K562 (cell line): ENCODE results near the gene PAX5. TPM values are rescaled to one million over a fixed set of nuclear protein-coding genes. Genes with fewer than 3 reads are reported as not detected.

Experiments used
- ATAC-seq: fragments of 200-7000 bp; cut with Tn5 transposase; 3 replicates; pipeline ENCODE4 v1.9.1; 2020; ENCODE audit warnings: moderate library complexity
- BruUV-seq: library from RNA; stranded (reverse); fragments of 400-500 nt; replicated peaks from 2 replicates; lab custom pipeline; 2021; lab: Mats Ljungman, UMichigan
- CTCF ChIA-PET: fragments of 300-600 bp; formaldehyde crosslinking; extraction: SDS; loops from one replicate; lab custom pipeline; 2021; ENCODE audit warnings: low intra/inter-chr PET ratio; lab: Yijun Ruan, JAX
- POLR2A ChIA-PET: fragments of 300-600, 350-650 bp; sonication (Branson Sonifier 250); formaldehyde crosslinking; extraction: SDS; loops from one replicate; lab custom pipeline; 2021; ENCODE audit warnings: antibody characterized with exemption, inconsistent platforms; lab: Yijun Ruan, JAX
- DNase-seq, 4 experiments: peaks; one replicate each; pipeline versions ENCODE4 v3.0.0 to v3.0.0-alpha.2; 2011 to 2018; ENCODE audit warnings: low spot score in 3 of 4, mixed read lengths in 3 of 4; ENCODE audit errors: extremely low read depth in 1 of 4
- FAIRE-seq: peaks from 2 replicates; lab custom pipeline; 2011; peaks lifted over from hg19 to GRCh38; lab: Jason Lieb, UNC
- H2AFZ ChIP-seq: 2 replicates; pipeline ENCODE4 v1.6.0; 2011; ENCODE audit warnings: low read depth, low read length, control low read depth, inconsistent platforms
- H3K27ac ChIP-seq: fragments of 200-600 bp; 3 replicates; pipeline ENCODE4 v1.8.0; 2011; ENCODE audit warnings: low read depth, mild to moderate bottlenecking, control low read depth, inconsistent platforms, low read length, moderate library complexity, mixed read lengths; ENCODE audit errors: extremely low read depth
- H3K27me3 ChIP-seq, 2 experiments: fragments of 300-600 bp in 1 of 2; 2 replicates in 1 of 2; 3 replicates in 1 of 2; pipeline versions ENCODE4 v1.6.0 to v1.8.0; 2011; ENCODE audit warnings: inconsistent platforms in 2 of 2, low read length in 2 of 2, mild to moderate bottlenecking in 1 of 2, mixed read lengths in 1 of 2, moderate library complexity in 1 of 2; ENCODE audit not compliant: control insufficient read depth in 2 of 2, insufficient read depth in 2 of 2
- H3K36me3 ChIP-seq: fragments of 300-600 bp; 3 replicates; pipeline ENCODE4 v1.8.0; 2011; ENCODE audit warnings: mild to moderate bottlenecking, low read length, inconsistent platforms; ENCODE audit not compliant: control insufficient read depth, insufficient read depth
- H3K4me1 ChIP-seq, 2 experiments: fragments of 200-600 bp in 1 of 2; replicated peaks in 1 of 2; 2 replicates in 1 of 2; 3 replicates in 1 of 2; pipeline versions ENCODE4 v1.5.1 to v1.8.0; 2011; ENCODE audit warnings: inconsistent platforms in 2 of 2, low read length in 2 of 2, mild to moderate bottlenecking in 1 of 2, mixed read lengths in 1 of 2, moderate library complexity in 1 of 2; ENCODE audit not compliant: control insufficient read depth in 2 of 2, insufficient read depth in 2 of 2
- H3K4me2 ChIP-seq: 2 replicates; pipeline ENCODE4 v1.6.1; 2011; ENCODE audit warnings: low read length, control low read depth, inconsistent platforms, mixed read lengths; ENCODE audit not compliant: insufficient read depth
- H3K4me3 ChIP-seq: fragments of 200-600 bp; sonication (generic), shearing (Covaris generic); 2 replicates; pipeline ENCODE4 v1.5.1; 2016; ENCODE audit warnings: control low read depth, inconsistent platforms
- H3K79me2 ChIP-seq: fragments of 200-600 bp; 3 replicates; pipeline ENCODE4 v1.8.0; 2011; ENCODE audit warnings: low read length, inconsistent platforms; ENCODE audit not compliant: control insufficient read depth, insufficient read depth
- H3K9ac ChIP-seq, 2 experiments: 2 replicates each; pipeline versions ENCODE4 v1.6.0 to v1.6.1; 2011; ENCODE audit warnings: low read depth in 2 of 2, low read length in 2 of 2, control low read depth in 1 of 2, inconsistent platforms in 1 of 2, mild to moderate bottlenecking in 1 of 2, mixed read lengths in 1 of 2; ENCODE audit not compliant: insufficient read depth in 1 of 2
- H3K9me1 ChIP-seq: one replicate; pipeline ENCODE4 v1.6.0; 2011; ENCODE audit warnings: inconsistent platforms, mild to moderate bottlenecking, low read length, moderate library complexity; ENCODE audit not compliant: control insufficient read depth, insufficient read depth
- H3K9me3 ChIP-seq: replicated peaks from 2 replicates; pipeline ENCODE4 v1.5.1; 2011; ENCODE audit warnings: low read depth, low read length, inconsistent platforms; ENCODE audit not compliant: control insufficient read depth, insufficient read depth
- H4K20me1 ChIP-seq: replicated peaks from 2 replicates; pipeline ENCODE4 v1.6.1; 2011; ENCODE audit warnings: low read length, inconsistent platforms, mixed read lengths; ENCODE audit not compliant: control insufficient read depth, insufficient read depth
- BRCA1 ChIP-seq, 2 experiments: fragments of 450-650 bp in 1 of 2; sonication (generic) in 1 of 2; formaldehyde crosslinking in 1 of 2; IDR thresholded peaks; 2 replicates each; pipeline versions ENCODE4 v1.5.0 to v1.6.1; 2017 to 2020; ENCODE audit warnings: mild to moderate bottlenecking in 1 of 2, missing genetic modification reagents in 1 of 2
- CBFA2T3 ChIP-seq: fragments of 450-650 bp; IDR thresholded peaks from 2 replicates; pipeline ENCODE4 v1.6.1; 2017
- DACH1 ChIP-seq: fragments of 450-650 bp; IDR thresholded peaks from 2 replicates; pipeline ENCODE4 v1.6.1; 2018; ENCODE audit not compliant: partially characterized antibody
- ERF ChIP-seq: fragments of 450-650 bp; formaldehyde crosslinking; IDR thresholded peaks from 2 replicates; pipeline ENCODE4 v1.4.0; 2020; ENCODE audit warnings: mild to moderate bottlenecking, mixed read lengths
- LCOR ChIP-seq: sonication (generic); formaldehyde crosslinking; IDR thresholded peaks from 2 replicates; pipeline ENCODE4 v1.8.0; 2022; ENCODE audit warnings: mild to moderate bottlenecking, missing genetic modification reagents
- ZBTB11 ChIP-seq, 3 experiments: fragments of 200-800 bp in 1 of 3; fragments of 250-450 bp in 1 of 3; fragments of 450-650 bp in 1 of 3; sonication (Bioruptor Pico) in 1 of 3; sonication (Bioruptor generic) in 1 of 3; formaldehyde crosslinking in 1 of 3; IDR thresholded peaks; 2 replicates each; pipeline versions ENCODE4 v1.6.1 to v1.8.0; 2016 to 2022; ENCODE audit warnings: mild to moderate bottlenecking in 2 of 3, missing genetic modification characterization in 2 of 3, missing compliant biosample characterization in 1 of 3, moderate library complexity in 1 of 3
- ZNF140 ChIP-seq: fragments of 250-450 bp; sonication (Bioruptor Pico); IDR thresholded peaks from 2 replicates; pipeline ENCODE4 v1.8.0; 2021; ENCODE audit warnings: moderate library complexity, mild to moderate bottlenecking, inconsistent platforms
- ZNF551 ChIP-seq: fragments of 250-450 bp; sonication (Bioruptor Pico); IDR thresholded peaks from 2 replicates; pipeline ENCODE4 v1.5.0; 2021; ENCODE audit warnings: mild to moderate bottlenecking, moderate library complexity
- ZNF561 ChIP-seq: fragments of 450-650 bp; formaldehyde crosslinking; conservative IDR thresholded peaks from 2 replicates; pipeline ENCODE4 v1.4.0; 2020; ENCODE audit warnings: mild to moderate bottlenecking, moderate library complexity
- WGBS: fragments of 100-300 bp; shearing (Covaris generic); methylation state at CpG from one replicate; pipeline ENCODE4 v1.1.6; 2016; ENCODE audit warnings: low coverage, mixed read lengths; ENCODE audit not compliant: insufficient coverage; ENCODE audit errors: missing lambda C conversion rate; 5-methylcytosine and 5-hydroxymethylcytosine counted together
- in situ Hi-C: fragments of 300-500 bp; cut with MboI; formaldehyde crosslinking; loops from 4 replicates; pipeline ENCODE4 v1.15.0; 2018; ENCODE audit warnings: inconsistent platforms, mixed read lengths
- intact Hi-C: fragments of 100-400 bp; cut with micrococcal nuclease; formaldehyde crosslinking; loops from 2 replicates; pipeline ENCODE4 v1.14.2; 2022
- polyA plus RNA-seq, 8 experiments: library from polyadenylated mRNA; depleted of rRNA in 4 of 8; stranded (reverse) in 5 of 8; unstranded in 3 of 8; fragments of >200 nt; fragmentation: Nextera tagmentation in 2 of 8; fragmentation: Illumina TruSeq in 1 of 8; extraction: Ambion mirVana in 2 of 8; extraction: Trizol in 1 of 8; gene quantifications; 2 replicates each; pipeline versions ENCODE4 v1.2.1 to v1.2.3, GENCODE V29; 2011 to 2014; ENCODE audit warnings: inconsistent platforms in 1 of 8, missing spikeins in 1 of 8
- total RNA-seq, 7 experiments: library from RNA; depleted of rRNA in 6 of 7; stranded (reverse); fragments of >200 nt in 6 of 7; fragmentation: Illumina TruSeq in 2 of 7; extraction: Trizol in 2 of 7; gene quantifications; 2 replicates each; pipeline versions ENCODE4 v1.2.1 to v1.2.3, GENCODE V29; 2011 to 2021; ENCODE audit warnings: low replicate concordance in 1 of 7

PAX5 gene
- total and polyA plus RNA-seq, 9 of the 15 experiments (the other 6 are each of a cell fraction or from before 2014, with no cell fraction given): 0.03 to 0.09 TPM; not detected in 7

DNA sequence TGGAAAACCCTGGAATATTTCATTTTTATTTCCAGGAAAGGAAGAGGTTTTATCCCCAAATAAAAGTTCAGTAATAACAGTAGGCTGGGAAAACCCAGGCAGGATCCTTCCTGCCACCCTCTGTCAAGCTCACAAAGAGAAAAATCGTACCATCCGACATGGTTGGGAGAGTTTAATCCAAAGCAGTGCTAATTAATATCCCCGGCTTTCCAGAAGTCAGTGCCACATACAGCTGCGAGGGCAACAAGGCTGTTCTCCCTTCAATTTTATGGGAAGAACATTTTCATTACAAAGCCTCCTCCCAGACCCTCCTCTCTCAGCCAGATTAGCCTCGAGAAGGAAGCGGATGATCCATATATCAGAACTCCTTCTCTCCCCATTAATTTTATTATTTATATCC, 95.5 kb downstream of the PAX5 start:
- no peak overlapping the region for H3K27ac ChIP-seq
- DNase-seq (no peak), ATAC-seq (no peak)
- H3K4me1 ChIP-seq: no peaks in the 10 kb centered on the region
- TF ChIP-seq ERF (CRISPR knock-in tag) (no peak), DACH1 (no peak), ZNF561 (no peak), BRCA1 (IDR thresholded peaks at IDR 0.05) (no peak), BRCA1 (CRISPR knock-in tag; IDR thresholded peaks at IDR 0.05) (no peak), ZNF140 (CRISPR knock-in tag) (no peak), ZNF551 (CRISPR knock-in tag) (no peak), CBFA2T3 (no peak), ZBTB11 (CRISPR knock-in tag; IDR thresholded peaks at IDR 0.05) (no peak), LCOR (CRISPR knock-in tag) (no peak)
- TF ChIP-seq, all 486 proteins: peak for 0
- no peak overlapping the region for H3K4me2 ChIP-seq
- no peaks in the 10 kb centered on the region for H3K79me2 ChIP-seq
- no peaks in the 10 kb centered on the region for H3K9me3 ChIP-seq
- H4K20me1 ChIP-seq: no peaks in the 10 kb centered on the region
- no peak overlapping the region for H3K9ac ChIP-seq
- no peaks in the 10 kb centered on the region for H3K36me3 ChIP-seq
- in situ Hi-C loops (no loop called here), intact Hi-C loops (no loop called here)
- no peak overlapping the region for H2AFZ ChIP-seq
- H3K9me1 ChIP-seq: no peaks in the 10 kb centered on the region
- peaks cover 0 to 38% of the 10 kb centered on the region in 2 experiments; a peak in 2 of 5 replicates for H3K27me3 ChIP-seq
- no peak for FAIRE-seq
- ChIA-PET POLR2A (interaction anchor here (0.8 kb wide), 1 partner anchor 54 kb away, joined by 3 read pairs; no protein-coding TSS in a partner anchor), CTCF (no interaction called here)
- 0% methylated on average over 6 of the region's 6 CpGs for WGBS
- no peak overlapping the region for H3K4me3 ChIP-seq
- BruUV-seq: no TSS peak
